ENCODE measurements around the gene NRAP.

DNA sequence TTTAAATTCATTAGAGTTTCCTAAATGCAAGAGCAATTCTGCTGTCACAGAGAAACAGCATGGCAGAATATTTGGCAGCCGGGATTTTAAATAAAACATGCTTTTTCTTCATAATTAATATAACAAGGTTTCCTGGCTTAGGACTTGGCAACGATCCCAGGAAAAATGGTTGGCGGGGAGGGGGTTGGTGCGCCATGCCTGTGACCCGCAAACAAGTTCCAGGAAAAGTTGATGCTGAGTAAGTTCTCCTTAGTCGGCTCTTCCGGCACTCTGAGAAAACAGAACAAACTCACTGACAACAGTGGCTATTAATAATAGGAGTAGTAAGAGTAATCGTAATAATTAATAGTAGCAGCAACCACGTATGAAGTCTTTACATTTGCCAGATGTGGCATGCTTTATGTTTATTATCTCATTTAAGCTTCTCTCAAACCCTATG, 106.4 kb downstream of the NRAP start:
- TF ChIP-seq, protein P1, sequence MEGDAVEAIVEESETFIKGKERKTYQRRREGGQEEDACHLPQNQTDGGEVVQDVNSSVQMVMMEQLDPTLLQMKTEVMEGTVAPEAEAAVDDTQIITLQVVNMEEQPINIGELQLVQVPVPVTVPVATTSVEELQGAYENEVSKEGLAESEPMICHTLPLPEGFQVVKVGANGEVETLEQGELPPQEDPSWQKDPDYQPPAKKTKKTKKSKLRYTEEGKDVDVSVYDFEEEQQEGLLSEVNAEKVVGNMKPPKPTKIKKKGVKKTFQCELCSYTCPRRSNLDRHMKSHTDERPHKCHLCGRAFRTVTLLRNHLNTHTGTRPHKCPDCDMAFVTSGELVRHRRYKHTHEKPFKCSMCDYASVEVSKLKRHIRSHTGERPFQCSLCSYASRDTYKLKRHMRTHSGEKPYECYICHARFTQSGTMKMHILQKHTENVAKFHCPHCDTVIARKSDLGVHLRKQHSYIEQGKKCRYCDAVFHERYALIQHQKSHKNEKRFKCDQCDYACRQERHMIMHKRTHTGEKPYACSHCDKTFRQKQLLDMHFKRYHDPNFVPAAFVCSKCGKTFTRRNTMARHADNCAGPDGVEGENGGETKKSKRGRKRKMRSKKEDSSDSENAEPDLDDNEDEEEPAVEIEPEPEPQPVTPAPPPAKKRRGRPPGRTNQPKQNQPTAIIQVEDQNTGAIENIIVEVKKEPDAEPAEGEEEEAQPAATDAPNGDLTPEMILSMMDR (conservative IDR thresholded peaks at IDR 0.05; ENCODE audit: low read depth in 2 of 2) = no peak
- TF ChIP-seq POLR2AphosphoS5 (IDR thresholded peaks at IDR 0.05; ENCODE audit: low read depth) (no peak), CREB1 (CRISPR knock-in tag; IDR thresholded peaks at IDR 0.05; ENCODE audit: low read depth) (no peak), EZH2 (IDR thresholded peaks at IDR 0.05; ENCODE audit: low read depth, unreplicated experiment) (no peak), EZH2phosphoT487 (IDR thresholded peaks at IDR 0.05; ENCODE audit: unreplicated experiment) (no peak), JUNB (IDR thresholded peaks at IDR 0.05; ENCODE audit: unreplicated experiment) (no peak)
- TF ChIP-seq, protein P2, sequence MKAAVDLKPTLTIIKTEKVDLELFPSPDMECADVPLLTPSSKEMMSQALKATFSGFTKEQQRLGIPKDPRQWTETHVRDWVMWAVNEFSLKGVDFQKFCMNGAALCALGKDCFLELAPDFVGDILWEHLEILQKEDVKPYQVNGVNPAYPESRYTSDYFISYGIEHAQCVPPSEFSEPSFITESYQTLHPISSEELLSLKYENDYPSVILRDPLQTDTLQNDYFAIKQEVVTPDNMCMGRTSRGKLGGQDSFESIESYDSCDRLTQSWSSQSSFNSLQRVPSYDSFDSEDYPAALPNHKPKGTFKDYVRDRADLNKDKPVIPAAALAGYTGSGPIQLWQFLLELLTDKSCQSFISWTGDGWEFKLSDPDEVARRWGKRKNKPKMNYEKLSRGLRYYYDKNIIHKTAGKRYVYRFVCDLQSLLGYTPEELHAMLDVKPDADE (IDR thresholded peaks at IDR 0.05) = no peak
- TF ChIP-seq, protein P3, sequence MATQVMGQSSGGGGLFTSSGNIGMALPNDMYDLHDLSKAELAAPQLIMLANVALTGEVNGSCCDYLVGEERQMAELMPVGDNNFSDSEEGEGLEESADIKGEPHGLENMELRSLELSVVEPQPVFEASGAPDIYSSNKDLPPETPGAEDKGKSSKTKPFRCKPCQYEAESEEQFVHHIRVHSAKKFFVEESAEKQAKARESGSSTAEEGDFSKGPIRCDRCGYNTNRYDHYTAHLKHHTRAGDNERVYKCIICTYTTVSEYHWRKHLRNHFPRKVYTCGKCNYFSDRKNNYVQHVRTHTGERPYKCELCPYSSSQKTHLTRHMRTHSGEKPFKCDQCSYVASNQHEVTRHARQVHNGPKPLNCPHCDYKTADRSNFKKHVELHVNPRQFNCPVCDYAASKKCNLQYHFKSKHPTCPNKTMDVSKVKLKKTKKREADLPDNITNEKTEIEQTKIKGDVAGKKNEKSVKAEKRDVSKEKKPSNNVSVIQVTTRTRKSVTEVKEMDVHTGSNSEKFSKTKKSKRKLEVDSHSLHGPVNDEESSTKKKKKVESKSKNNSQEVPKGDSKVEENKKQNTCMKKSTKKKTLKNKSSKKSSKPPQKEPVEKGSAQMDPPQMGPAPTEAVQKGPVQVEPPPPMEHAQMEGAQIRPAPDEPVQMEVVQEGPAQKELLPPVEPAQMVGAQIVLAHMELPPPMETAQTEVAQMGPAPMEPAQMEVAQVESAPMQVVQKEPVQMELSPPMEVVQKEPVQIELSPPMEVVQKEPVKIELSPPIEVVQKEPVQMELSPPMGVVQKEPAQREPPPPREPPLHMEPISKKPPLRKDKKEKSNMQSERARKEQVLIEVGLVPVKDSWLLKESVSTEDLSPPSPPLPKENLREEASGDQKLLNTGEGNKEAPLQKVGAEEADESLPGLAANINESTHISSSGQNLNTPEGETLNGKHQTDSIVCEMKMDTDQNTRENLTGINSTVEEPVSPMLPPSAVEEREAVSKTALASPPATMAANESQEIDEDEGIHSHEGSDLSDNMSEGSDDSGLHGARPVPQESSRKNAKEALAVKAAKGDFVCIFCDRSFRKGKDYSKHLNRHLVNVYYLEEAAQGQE (IDR thresholded peaks at IDR 0.05; ENCODE audit: unreplicated experiment) = no peak

All from GM23338 (cell line).